ENCODE results near the gene ECM2.

The ECM2 gene

GRCh38 chr9:92457576-92457975 lies 78.2 kb downstream of the ECM2 start:
- no peak for DNase-seq

- no peak for DNase-seq
Observed at GRCh38 chr9:92455217-92455616, 80.6 kb downstream of the ECM2 start.

GRCh38 chr9:92446536-92446935 lies 89.3 kb downstream of the ECM2 start:
- DNase-seq = no peak
